ENCODE measurements around the gene VMP1.
"Not testable (repeated sequence)": the region's sequence is repeated elsewhere in the genome, so short reads cannot be mapped to it uniquely, and the experiment has no call there.

VMP1 gene

GRCh38 chr17:59851439-59852375 lies 144.3 kb downstream of the VMP1 start:
- Histone ChIP-seq H3K4me3 (replicated peaks; ENCODE audit: low read depth, low read length) (no peak overlapping the region), H3K36me3 (ENCODE audit: control insufficient read depth, insufficient read depth, low read length) (no peaks in the 10 kb centered on the region), H3K27me3 (replicated peaks; ENCODE audit: control insufficient read depth, insufficient read depth, low read length) (no peaks in the 10 kb centered on the region)
- no peak for TF ChIP-seq CTCF (IDR thresholded peaks at IDR 0.05; ENCODE audit: insufficient read depth, low read length, poor library complexity, severe bottlenecking)
- DNase-seq (ENCODE audit: extremely low read depth, insufficient read length) = no peak

- H3K4me3 ChIP-seq (replicated peaks; ENCODE audit: low read depth, low read length); DNase-seq (ENCODE audit: extremely low read depth, insufficient read length); H3K36me3 ChIP-seq (ENCODE audit: control insufficient read depth, insufficient read depth, low read length); H3K27me3 ChIP-seq (replicated peaks; ENCODE audit: control insufficient read depth, insufficient read depth, low read length): not testable (repeated sequence)
Measured at GRCh38 chr17:59852847-59853167, 145.4 kb downstream of the VMP1 start.

- H3K27me3 ChIP-seq (replicated peaks; ENCODE audit: control insufficient read depth, insufficient read depth, low read length) = no peaks in the 10 kb centered on the region
- no peak for DNase-seq (ENCODE audit: extremely low read depth, insufficient read length)
- no peak overlapping the region for H3K4me3 ChIP-seq (replicated peaks; ENCODE audit: low read depth, low read length)
- TF ChIP-seq CTCF (IDR thresholded peaks at IDR 0.05; ENCODE audit: insufficient read depth, low read length, poor library complexity, severe bottlenecking) = peak; percentile 75
- H3K36me3 ChIP-seq (ENCODE audit: control insufficient read depth, insufficient read depth, low read length) = no peaks in the 10 kb centered on the region
Measured at GRCh38 chr17:59853168-59853918, 145.9 kb downstream of the VMP1 start.

DNA sequence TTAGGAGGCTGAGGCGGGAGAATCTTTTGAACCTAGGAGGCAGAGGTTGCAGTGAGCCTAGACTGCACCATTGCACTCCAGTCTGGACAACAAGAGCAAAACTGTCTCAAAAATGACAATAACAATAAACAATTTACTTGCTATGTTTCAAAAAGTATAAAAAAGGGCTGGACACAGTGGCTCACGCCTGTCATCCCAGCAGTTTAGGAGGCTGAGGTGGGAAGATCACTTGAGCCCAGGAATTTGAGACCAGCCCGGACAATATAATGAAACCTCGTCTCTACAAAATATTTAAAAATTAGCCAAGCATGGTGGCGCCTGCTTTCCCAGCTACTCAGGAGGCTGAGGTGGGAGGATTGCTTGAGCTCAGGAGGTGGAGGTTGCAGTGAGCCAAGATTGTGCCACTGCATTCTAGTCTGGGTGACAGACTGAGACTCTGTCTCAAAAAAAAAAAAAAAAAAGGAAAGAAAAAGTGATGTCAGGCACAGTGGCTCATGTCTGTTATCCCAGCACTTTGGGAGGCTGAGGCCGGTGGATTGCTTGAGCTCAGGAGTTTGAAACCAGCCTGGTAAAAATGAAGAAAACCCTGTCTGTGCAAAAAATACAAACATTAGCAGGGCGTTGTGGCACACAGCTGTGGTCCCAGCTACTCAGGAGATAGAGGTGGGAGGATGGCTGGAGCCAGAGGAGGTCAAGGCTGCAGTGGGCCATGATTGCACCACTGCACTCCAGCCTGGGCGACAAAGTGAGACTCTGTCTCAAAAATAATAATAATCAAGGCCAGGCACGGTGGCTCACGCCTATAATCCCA lies 146.7 kb downstream of the VMP1 start:
- H3K27me3 ChIP-seq (replicated peaks; ENCODE audit: control insufficient read depth, insufficient read depth, low read length); H3K36me3 ChIP-seq (ENCODE audit: control insufficient read depth, insufficient read depth, low read length); H3K4me3 ChIP-seq (replicated peaks; ENCODE audit: low read depth, low read length); DNase-seq (ENCODE audit: extremely low read depth, insufficient read length): not testable (repeated sequence)

DNA sequence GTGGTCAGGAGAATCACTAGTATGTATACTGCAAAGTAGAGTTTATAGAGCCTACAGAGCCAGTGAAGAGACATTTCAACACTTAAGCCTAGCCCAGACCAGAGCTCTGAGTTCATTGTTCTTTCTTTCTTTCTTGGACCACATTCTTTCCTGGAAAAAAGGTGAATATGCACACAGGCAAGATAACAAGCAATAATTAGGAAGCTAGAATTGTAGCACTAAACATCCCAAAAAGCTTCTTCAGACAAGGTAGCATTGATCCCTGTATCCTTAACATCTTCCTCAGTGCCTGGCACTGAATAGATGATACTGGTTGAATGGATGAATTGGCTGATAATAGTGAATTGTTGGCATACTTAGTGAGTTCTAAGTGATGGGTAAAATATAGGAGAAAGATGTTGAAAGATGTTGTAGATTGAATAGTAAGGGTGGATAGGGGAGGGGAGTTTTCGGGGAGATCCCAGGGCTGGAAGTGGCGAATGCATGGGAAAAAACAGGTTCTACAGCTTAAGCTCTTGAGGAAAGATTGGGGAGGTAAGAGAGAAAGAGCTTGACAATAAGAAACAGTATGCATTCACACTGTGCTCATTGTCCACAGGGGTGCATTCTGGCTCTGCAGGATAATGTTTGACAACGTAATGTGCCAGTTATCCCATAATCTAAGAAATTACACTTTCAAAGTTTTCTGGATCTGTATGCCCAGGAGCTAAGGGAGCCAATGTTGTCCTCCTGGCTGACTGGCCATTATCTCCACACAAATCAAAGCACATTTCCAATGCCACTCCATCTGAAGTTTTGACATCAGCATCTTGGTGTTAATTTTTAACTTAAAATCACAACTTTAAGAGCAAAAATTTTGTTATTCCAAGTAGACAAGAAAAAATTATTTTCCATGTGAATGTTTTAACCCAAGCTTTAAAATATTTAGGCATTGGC lies 149.7 kb downstream of the VMP1 start:
- TF ChIP-seq CTCF (IDR thresholded peaks at IDR 0.05; ENCODE audit: insufficient read depth, low read length, poor library complexity, severe bottlenecking) = no peak
- no peak overlapping the region for H3K4me3 ChIP-seq (replicated peaks; ENCODE audit: low read depth, low read length)
- no peaks in the 10 kb centered on the region for H3K27me3 ChIP-seq (replicated peaks; ENCODE audit: control insufficient read depth, insufficient read depth, low read length)
- no peaks in the 10 kb centered on the region for H3K36me3 ChIP-seq (ENCODE audit: control insufficient read depth, insufficient read depth, low read length)
- no peak for DNase-seq (ENCODE audit: extremely low read depth, insufficient read length)
